ENCODE measurements around the gene KASH5. TPM values are rescaled to one million over a fixed set of nuclear protein-coding genes. Genes with fewer than 3 reads are reported as not detected.

The KASH5 gene
- total RNA-seq, 2 experiments from 2014 or later, result 12.0 to 16.3 TPM

DNA sequence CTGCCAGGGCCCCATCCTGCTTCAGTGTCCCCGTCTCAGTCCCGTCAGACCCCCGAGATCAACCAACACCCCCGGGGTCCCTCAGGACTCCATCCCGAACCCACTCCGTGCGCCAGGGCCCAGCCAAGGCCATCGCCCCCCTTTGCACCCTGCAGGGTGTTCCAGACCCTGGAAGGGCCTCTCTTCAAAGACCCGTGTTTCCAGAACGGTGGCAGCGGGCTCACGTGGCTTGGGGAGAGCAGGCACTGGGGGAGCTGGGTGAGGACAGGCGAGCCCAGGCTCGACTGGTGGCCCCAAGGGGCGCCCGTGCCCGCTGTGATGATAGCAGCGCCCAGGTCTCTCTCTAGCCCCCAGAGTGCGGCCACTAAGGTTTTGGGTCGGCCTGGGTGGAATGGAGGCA lies 1.4 kb downstream of the KASH5 start:
- peaks cover 79% of the 10 kb centered on the region for H3K4me1 ChIP-seq (ENCODE audit: insufficient read depth, low read length, poor library complexity, severe bottlenecking)
- CTCF ChIA-PET (ENCODE audit: unreplicated experiment), result no interaction called here
- H3K79me2 ChIP-seq (ENCODE audit: insufficient read depth, low read depth, low read length), result no peaks in the 10 kb centered on the region
- H3K36me3 ChIP-seq (ENCODE audit: insufficient read depth, low read length), result no peaks in the 10 kb centered on the region
- no peaks in the 10 kb centered on the region; the same call in 1 of the 2 replicates for H3K9me3 ChIP-seq (ENCODE audit: low read length)
- H3K9me2 ChIP-seq (ENCODE audit: insufficient read depth, low read length), result no peaks in the 10 kb centered on the region
- H4K20me1 ChIP-seq (ENCODE audit: insufficient read depth, low read length), result no peaks in the 10 kb centered on the region
- no TSS peak for BruUV-seq (replicated peaks)
- DNase-seq (ENCODE audit: low spot score), result peak; percentile 24
- intact Hi-C loops (cut with micrococcal nuclease; ENCODE audit: unreplicated experiment), result no loop called here
- peak overlapping the region; percentile 78; the same call in 1 of the 2 replicates for H3K4me2 ChIP-seq (ENCODE audit: low read length)
- no peak overlapping the region for H3K4me3 ChIP-seq (ENCODE audit: low read depth, low read length, poor library complexity, severe bottlenecking)
- TF ChIP-seq, protein P1, sequence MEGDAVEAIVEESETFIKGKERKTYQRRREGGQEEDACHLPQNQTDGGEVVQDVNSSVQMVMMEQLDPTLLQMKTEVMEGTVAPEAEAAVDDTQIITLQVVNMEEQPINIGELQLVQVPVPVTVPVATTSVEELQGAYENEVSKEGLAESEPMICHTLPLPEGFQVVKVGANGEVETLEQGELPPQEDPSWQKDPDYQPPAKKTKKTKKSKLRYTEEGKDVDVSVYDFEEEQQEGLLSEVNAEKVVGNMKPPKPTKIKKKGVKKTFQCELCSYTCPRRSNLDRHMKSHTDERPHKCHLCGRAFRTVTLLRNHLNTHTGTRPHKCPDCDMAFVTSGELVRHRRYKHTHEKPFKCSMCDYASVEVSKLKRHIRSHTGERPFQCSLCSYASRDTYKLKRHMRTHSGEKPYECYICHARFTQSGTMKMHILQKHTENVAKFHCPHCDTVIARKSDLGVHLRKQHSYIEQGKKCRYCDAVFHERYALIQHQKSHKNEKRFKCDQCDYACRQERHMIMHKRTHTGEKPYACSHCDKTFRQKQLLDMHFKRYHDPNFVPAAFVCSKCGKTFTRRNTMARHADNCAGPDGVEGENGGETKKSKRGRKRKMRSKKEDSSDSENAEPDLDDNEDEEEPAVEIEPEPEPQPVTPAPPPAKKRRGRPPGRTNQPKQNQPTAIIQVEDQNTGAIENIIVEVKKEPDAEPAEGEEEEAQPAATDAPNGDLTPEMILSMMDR (conservative IDR thresholded peaks at IDR 0.05; ENCODE audit: low read length), result no peak
- no peak for TF ChIP-seq EZH2phosphoT487 (IDR thresholded peaks at IDR 0.05; ENCODE audit: borderline replicate concordance, low read depth, low read length)
- POLR2A ChIA-PET, result no interaction called here
- peak overlapping the region; percentile 92 for H3K27ac ChIP-seq (ENCODE audit: low read depth, low read length, poor library complexity, severe bottlenecking)
- H2AFZ ChIP-seq (ENCODE audit: low read length), result peak overlapping the region; percentile 18; the same call in 1 of the 2 replicates

GRCh38 chr19:49390131-49390928 lies 2.3 kb downstream of the KASH5 start:
- Histone ChIP-seq H3K27ac (ENCODE audit: low read depth, low read length, poor library complexity, severe bottlenecking) (peak overlapping the region; percentile 92), H3K9me2 (ENCODE audit: insufficient read depth, low read length) (no peaks in the 10 kb centered on the region), H2AFZ (ENCODE audit: low read length) (peak overlapping the region; percentile 41; the same call in 1 of the 2 replicates), H3K36me3 (ENCODE audit: insufficient read depth, low read length) (no peaks in the 10 kb centered on the region), H3K4me2 (ENCODE audit: low read length) (peak overlapping the region; percentile 78), H4K20me1 (ENCODE audit: insufficient read depth, low read length) (no peaks in the 10 kb centered on the region), H3K79me2 (ENCODE audit: insufficient read depth, low read depth, low read length) (no peaks in the 10 kb centered on the region), H3K9me3 (ENCODE audit: low read length) (no peaks in the 10 kb centered on the region; the same call in 1 of the 2 replicates), H3K4me3 (ENCODE audit: low read depth, low read length, poor library complexity, severe bottlenecking) (peak overlapping the region; percentile 47), H3K4me1 (ENCODE audit: insufficient read depth, low read length, poor library complexity, severe bottlenecking) (peaks cover 87% of the 10 kb centered on the region)
- intact Hi-C loops (cut with micrococcal nuclease; ENCODE audit: unreplicated experiment), result loop anchor here (2.0 kb wide), 2 partner anchors 50 to 124 kb away; no protein-coding TSS in a partner anchor
- ChIA-PET CTCF (ENCODE audit: unreplicated experiment) (interaction anchor here (1.1 to 1.5 kb wide), 2 partner anchors 19 to 41 kb away, joined by 3 to 5 read pairs; no protein-coding TSS in a partner anchor), POLR2A (interaction anchor here (0.6 to 1.3 kb wide), 5 partner anchors 12 to 58 kb away, joined by 3 to 5 read pairs (median 3); no protein-coding TSS in a partner anchor)
- TF ChIP-seq, protein P1 (conservative IDR thresholded peaks at IDR 0.05; ENCODE audit: low read length), result no peak
- no peak for TF ChIP-seq EZH2phosphoT487 (IDR thresholded peaks at IDR 0.05; ENCODE audit: borderline replicate concordance, low read depth, low read length)
- no TSS peak for BruUV-seq (replicated peaks)
- DNase-seq (ENCODE audit: low spot score), result peak; percentile 41

Measured in OCI-LY7 (cell line).